ENCODE results near the gene CRACR2B.

CRACR2B gene

DNA sequence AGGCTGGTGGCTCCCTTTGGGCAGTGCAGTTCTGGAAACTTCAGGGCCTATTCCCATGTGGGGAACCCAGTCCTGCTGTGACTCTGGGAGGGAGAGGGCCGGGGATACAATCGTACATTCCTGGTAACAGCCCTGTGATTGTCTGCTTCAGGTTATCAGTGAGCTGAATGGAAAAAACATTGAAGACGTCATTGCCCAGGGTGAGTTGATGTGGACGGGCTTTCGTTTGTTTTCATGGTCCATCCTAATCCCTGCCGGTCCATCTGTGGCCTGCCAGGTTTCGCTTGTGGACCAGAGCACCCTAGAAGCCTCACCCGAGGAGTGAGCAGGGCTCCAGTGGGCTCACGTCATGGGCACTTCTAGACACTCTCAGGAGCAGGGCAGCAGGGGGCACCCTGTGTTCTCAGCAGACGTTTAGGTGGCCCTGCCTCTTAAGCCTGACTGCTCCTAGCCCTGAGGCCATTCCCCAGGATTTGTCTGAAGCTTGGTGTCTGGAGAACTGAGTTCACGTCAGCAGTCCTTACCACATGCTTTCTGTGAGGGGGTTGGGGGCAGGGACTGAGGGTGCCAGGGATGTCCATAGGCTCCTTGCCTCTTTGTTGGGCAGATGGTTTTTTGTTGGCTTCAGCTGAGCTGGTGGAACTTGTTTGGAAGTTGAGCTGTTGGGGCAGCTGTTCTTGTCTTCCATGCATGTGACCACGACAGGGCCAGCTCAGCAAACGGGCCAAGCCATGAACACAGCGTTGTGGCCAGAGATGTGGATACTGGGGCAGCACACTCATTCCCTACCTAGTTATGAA is 16.1 kb upstream of the CRACR2B start:
- no peak for DNase-seq

DNA sequence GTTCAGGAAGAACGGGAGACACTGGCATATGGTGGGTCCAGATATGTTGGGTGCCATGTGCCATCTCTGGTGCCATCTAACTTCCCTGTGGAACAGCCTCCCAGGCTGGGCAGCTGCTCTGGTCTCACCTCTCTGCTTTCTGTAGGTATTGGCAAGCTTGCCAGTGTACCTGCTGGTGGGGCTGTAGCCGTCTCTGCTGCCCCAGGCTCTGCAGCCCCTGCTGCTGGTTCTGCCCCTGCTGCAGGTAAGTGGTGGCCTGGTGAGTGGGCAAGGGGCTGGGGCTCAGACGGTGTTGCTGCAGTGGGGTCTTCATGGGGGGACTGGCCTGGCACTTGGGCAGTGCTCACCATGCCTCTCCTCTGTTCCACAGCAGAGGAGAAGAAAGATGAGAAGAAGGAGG is 15.3 kb upstream of the CRACR2B start:
- DNase-seq = no peak

DNA sequence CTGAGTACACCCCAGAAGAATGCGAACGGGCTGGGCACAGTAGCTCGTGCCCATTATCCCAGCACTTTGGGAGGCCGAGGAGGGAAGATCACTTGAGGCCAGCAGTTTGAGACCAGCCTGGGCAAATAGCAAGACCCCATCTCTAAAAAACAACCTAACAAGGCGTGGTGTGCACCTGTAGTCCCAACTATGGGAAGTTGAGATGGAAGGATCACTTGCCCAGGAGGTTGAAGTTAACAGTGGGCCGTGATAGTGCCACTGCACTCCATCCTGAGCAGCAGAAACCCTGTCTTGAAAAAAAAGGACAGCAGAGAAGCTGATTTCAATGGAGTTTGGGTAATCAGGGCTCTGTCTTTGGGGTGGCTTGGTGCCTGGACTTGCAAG is 14.7 kb upstream of the CRACR2B start:
- no peak for DNase-seq

DNA sequence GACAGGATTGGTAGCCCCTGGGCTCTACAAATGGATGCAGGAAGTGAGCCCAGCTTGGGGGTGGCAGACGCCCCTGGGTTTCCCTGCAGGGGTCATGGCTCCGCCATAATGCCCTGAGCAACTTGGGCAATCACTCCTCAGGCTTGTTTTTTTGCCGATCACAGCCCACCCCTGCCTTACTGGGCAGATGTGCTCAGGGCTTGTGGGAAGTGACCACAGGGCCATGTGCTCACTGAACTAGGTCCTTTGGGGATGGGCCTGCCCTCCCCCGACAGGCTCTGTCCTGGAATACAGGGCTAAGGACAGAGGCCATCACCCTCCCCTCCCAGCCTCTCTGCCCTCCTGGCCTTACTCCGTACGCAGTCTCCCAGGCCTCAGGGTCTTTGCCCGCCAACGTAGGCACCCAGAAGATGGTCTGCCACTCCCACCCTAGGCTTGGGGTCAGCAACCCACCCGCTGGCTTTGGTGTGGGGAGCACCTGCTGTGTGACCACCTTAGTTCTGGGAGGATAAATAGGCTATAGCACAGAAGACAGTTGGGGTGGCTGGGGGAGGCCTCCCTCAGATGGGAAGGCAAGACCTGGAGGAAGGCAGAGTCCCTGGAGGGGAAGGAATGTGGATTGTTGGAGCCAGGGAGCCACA is 14.1 kb upstream of the CRACR2B start:
- no peak for DNase-seq

DNA sequence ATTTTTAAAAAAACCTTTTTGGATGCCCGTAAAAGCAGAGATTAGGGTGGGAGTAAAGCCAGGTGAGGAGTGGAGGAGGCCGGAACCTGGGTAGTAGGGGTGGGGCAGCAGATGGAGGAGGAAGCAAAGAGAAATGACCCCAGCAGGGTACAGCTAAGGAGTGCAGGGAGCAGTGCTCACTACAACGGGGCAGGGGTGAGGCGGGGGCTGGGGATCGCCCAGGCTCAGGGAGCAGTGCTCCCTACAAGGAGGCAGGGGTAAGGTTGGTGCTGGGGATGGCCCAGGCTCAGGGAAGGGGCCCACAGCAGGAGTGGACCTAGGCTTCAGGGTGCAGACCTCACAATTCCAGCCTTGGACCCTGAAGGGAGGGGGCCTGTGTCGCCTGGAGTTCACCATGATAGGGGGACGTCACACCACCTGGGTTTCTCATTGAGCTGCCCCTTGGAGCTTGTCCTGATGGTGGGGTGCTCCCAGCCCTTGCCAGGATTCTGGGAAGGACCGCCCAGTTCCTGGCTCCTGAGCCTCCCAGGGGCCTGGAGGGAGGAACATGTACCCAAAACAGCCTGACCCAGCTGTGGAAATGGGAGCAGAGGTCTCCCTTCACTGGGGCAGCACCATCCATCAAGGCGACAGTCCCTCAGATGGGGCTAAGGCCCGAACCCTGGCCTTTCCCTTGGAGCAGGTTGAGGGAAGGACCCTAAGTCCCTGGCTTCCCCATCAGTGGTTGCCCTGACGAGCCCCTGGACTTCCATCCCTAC is 11.9 kb upstream of the CRACR2B start:
- no peak for DNase-seq

DNA sequence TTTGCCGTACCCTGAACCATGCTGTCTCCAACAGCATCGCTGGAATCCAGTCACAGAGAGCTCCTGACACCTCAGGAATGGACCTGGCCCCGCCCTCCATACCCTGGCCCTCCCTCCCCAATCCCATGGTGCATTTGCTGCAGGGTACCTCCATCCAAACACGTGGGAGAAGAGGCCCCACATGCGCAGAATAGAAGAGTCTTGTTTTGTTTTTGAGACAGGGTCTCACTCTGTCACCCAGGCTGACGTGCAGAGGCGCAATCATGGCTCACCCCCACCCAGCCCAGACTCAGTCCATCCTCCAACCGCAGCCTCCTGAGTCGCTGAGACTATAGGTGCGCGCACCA is 11.3 kb upstream of the CRACR2B start:
- no peak for DNase-seq

DNA sequence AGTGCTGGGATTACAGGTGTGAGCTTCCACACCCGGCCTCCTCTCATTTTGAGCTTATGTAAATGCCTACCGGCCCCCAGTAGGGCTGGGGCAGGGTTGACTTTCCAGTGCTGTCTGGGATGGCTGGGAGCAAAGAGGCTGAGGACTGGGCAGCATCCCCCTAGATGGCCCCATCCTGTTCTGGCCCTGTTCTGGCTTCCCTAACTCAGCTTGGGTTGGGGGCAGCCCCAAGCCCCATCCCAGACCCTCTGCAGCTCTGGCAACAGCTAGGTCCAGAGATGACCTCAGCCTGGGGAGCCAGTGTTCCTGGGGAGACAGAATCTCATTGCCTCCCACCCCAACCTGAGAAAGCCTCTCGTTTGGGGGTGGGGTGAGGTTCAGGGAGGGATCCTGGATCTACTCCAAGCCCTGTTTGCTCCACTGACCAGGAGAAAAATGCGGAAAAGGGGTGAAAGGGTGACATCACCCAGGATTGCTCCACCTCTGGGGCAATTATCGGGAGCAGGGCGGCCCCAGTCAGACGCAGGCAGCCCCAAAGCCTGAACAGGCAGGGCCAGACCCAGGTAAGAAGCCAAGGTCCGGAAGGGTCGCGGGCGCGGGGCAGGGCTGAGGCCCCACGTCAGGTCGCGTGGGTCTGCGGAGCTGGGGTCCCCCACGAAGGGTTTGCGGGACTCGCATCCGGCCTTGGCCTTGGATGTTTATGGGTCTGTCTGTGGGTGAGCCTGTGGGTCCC is 9.2 kb upstream of the CRACR2B start, which contains the start of gene PNPLA2:
PNPLA2 (plus strand) TSS at position 519 of the 733 bp plus-strand sequence. CDS start 805 bp downstream, outside the sequence.
- DNase-seq = no peak

DNA sequence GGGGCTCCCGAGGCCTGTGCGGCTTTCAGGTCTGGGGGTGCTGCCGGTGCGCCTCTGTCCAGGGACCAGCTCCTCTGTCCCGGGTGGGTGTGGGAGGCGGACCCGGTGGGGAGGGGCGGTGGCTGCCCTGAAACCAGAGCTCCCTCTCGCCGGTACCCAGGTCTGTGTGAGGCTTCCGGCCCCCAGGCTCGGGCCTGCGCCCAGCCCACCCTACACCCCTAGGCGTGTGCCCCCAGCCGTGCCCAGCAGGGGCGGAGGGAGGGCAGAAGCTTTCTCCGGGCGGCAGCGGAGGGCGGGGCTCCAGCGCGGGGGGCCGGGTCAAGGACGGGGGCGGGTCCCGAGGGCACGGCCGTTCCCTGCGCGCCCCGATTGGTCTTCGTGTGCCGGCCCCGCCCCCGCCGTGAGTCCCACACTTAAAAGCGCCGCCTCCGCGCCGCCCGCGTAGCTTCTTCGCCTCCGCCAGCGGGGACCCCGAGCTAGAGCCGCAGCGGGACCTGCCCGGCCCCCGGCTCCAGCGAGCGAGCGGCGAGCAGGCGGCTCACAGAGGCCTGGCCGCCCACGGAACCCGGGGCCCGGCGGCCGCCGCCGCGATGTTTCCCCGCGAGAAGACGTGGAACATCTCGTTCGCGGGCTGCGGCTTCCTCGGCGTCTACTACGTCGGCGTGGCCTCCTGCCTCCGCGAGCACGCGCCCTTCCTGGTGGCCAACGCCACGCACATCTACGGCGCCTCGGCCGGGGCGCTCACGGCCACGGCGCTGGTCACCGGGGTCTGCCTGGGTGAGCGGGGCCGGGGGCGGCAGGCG is 8.4 kb upstream of the CRACR2B start:
- peak; percentile 86 for DNase-seq

DNA sequence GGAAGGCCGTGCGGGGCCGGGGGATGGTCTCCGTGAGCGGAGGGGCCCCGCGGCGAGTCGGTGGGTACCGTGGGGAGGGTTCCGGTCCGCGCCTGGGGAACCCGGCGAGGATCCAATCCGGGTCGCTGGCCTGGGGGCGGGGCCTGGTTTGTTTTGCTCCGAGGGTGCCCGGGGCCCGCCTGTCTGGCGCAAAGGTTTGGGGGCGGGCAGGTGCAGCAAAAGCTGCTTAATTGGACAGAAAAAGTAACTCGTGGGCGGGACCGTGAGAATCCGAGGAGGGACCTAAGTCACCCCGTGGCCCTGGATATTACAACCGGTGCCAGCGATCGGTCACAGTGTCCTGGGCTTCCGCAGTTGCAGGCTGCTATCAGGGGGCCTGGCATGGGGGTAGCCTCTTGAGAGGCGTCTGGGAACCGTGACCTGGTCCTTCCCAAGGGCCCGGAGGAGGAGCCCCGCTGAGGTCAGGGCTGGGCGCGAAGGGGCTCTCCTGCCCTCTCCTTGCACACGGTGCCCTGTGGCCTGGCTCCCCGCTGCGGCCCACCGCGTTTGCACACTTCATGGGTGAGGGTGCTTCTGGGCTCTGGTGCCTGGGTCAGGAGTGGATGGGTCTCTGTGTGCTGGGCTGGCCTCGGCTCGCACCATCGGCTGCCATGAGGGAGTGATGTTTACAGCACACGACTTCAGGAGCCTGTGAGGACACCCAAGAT is 7.6 kb upstream of the CRACR2B start:
- DNase-seq = peak; percentile 88

DNA sequence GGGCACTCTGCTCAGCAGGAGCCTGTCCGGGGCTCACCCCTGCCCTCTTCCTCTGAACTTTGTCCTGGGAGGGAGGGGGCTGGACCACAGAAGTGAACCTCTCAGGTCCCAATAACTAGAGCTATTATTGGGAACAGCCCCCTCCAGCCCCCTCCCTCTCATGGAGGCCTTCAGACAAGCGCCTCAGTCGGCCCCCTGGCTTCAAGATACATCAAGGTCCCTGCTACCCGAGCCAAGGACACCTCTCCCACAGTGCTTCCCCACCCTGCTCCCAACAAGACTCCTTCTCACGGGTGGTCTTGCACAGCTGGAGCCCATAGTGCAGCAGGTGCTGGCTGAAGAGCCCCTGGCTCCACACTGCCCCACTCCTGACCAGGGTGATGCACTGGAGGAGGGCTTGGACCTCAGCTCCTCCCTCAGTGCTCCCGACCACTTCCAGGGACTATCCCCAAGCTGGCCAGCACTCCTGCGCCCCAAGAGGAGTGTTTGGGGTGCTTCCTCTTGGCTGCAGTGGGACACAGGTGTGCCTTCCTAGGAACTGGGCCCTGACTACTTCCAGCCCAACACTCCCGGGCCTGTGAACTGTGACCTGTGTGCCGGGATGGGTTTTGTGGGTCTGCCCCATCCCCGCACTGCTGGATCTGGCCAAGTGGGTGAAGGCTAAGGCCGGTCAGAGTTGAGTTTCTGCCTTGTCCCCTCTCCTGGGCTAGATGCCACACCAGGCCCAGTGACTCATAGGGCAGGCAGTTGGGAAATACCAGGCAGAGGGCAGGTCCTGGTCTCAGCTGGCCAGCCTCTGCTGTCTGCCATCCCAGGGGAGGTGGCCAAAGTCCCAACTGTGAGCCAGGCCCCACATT is 6.8 kb upstream of the CRACR2B start:
- DNase-seq = no peak

DNA sequence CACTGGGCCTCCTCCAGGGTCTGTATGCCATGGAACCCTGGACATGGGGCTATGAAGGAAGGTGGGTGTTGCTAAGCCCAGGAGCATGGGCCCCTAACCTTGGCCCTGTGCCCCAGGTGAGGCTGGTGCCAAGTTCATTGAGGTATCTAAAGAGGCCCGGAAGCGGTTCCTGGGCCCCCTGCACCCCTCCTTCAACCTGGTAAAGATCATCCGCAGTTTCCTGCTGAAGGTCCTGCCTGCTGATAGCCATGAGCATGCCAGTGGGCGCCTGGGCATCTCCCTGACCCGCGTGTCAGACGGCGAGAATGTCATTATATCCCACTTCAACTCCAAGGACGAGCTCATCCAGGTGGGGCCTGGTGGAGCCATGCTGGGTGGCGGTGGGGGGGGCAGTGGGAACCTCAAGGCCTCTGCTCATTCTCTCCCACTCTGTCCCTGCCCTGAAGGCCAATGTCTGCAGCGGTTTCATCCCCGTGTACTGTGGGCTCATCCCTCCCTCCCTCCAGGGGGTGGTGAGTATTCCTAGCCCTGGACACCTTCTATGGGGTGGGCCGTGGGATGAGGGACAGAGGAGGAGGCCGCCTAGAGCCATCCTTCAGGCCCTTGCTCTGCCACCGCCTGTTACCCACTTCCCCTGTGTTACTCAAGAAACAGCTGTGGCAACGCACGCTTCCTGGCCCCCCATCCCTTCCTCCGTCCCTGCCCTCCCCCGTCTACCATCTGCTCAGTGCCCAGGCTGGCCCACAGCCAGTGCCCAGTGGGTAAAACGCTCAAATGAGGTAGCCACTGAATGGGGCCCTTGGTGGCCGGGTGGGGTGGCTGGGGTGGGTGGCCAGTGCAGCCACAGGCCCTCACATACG is 6.0 kb upstream of the CRACR2B start:
- no peak for DNase-seq

DNA sequence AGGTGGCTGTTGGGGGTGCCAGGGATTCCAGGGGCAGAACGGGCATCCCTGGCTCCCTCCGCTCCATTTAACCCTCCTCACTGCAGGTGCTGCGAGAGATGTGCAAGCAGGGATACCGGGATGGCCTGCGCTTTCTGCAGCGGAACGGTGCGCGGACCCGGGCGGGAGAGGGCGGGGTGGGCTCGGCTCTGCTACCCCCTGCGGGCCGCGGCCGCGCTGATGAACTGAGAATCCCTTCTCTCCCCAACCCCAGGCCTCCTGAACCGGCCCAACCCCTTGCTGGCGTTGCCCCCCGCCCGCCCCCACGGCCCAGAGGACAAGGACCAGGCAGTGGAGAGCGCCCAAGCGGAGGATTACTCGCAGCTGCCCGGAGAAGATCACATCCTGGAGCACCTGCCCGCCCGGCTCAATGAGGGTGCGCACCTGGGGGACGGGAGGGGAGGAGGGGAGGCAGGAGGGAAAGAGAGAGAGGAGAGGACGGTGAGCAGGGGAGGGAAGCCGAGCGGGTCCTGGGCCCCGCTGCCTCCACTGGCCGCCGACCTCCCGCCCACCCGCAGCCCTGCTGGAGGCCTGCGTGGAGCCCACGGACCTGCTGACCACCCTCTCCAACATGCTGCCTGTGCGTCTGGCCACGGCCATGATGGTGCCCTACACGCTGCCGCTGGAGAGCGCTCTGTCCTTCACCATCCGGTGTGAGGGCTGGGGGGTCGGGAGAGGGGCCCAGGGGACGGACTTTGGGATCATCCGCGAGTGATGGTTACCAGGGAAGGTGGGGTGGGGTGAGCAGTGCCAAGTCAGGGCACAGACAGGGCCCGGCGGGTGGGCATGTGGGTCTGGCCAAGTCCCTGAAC is 4.1 kb upstream of the CRACR2B start:
- DNase-seq = no peak

DNA sequence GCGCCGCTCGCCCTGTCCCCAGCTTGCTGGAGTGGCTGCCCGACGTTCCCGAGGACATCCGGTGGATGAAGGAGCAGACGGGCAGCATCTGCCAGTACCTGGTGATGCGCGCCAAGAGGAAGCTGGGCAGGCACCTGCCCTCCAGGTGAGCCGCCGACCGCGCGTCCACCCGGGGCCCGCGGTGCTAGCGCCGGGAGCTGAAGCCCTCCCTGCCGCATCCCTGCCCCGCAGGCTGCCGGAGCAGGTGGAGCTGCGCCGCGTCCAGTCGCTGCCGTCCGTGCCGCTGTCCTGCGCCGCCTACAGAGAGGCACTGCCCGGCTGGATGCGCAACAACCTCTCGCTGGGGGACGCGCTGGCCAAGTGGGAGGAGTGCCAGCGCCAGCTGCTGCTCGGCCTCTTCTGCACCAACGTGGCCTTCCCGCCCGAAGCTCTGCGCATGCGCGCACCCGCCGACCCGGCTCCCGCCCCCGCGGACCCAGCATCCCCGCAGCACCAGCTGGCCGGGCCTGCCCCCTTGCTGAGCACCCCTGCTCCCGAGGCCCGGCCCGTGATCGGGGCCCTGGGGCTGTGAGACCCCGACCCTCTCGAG is 3.3 kb upstream of the CRACR2B start:
- no peak for DNase-seq

DNA sequence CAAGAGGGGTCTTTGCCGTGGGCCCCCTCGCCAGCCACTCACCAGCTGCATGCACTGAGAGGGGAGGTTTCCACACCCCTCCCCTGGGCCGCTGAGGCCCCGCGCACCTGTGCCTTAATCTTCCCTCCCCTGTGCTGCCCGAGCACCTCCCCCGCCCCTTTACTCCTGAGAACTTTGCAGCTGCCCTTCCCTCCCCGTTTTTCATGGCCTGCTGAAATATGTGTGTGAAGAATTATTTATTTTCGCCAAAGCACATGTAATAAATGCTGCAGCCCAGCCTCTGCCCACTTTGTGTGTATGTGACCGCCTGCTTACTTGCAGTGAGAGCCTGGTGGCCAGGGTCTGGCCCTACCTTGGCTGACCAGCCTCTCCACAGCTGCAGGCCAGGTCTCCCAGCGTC is 2.8 kb upstream of the CRACR2B start:
- DNase-seq = no peak

DNA sequence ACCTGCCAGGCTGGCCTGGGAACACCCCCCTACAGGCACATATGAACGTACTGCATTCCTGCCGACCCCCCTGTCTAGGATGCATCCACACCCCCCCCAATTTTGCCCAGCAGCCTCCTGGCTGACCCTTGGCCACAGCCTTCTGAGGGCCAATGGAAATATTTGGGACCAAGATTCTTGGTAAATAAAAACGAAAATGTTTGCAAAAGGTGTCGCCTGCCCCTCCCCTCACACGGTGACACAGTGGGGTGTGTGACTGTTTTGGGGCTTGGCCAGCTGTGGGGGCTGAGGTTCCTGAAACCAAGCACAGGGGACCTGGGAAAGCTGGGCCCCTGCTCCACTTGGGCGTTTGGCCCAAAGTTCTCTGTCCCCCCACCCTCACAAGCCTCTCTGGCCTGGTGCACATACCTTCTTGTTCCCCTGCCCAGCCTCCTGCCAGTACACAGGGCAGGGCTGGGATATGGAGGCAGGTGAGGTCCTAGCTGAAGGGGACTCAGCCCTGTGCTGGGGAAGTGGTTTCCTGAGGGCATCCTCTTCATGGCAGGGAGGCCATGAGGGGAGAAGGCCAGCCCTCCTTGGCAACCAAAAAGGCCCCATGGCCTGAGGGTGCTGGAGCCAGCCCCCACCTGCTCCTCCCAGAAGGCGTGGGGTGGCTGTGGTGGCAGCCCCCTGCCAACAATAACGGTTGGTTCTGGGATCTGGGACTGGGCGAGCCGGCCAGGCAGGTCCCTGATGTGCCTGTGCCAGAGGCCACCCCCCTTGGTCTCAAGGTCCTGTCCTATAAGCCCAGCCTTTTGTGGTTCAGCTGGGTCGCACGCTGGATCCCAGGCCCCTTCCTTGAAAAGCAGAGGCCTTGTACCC is 2.1 kb upstream of the CRACR2B start:
- no peak for DNase-seq

DNA sequence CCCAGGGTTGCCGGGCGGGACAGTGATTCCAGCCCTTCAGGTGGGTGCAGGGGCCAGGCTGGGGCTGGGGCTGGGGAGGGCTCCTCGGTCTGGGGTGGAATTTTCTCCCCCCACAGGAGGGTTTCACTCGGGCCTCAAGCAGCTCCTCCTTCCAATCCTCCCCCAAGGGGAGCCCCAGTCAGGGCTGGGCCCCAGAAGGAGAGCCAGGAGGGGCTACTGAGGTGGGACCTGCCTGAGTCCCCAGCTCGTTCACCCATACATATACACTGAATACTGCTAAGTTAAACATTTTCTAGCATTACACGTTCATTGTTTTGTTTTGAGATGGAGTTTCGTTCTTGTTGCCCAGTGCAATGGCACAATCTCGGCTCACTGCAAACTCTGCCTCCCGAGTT is 1.5 kb upstream of the CRACR2B start:
- DNase-seq = no peak

DNA sequence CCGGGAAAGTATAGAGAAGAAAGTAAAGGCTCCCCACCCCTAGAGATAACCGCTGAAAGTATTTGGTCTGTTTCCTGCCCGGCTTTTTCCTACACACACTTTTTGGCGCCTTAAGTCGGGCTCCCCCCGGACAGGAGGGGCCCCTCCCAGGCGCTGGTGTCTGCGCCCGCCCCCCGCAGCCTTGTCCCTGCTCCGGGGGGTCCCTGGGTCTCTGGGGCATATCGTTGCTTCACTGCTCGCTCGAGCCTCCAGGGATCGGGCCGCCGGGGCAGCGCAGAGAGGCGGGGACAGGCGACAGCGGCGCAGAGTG is 928 bp upstream of the CRACR2B start:
- DNase-seq = no peak

Data from activated CD4-positive, alpha-beta T cell treated with anti-CD3 and anti-CD28 coated beads for 1 hour (primary cell).